Fibroblast of peridontal ligament (primary cell): Measurements from ENCODE around the gene PRND.
"Not testable (repeated sequence)": the region's sequence is repeated elsewhere in the genome, so short reads cannot be mapped to it uniquely, and the experiment has no call there.

ENCODE experiments used
- DNase-seq: peaks from one replicate; pipeline ENCODE4 v3.0.0-alpha.2; 2010; ENCODE audit errors: extremely low read depth

The PRND gene

GRCh38 chr20:4721719-4722118 is at the start of gene PRND:
Gene PRND, plus strand, starts transcription at chr20:4721909. Its CDS starts 2,643 bp downstream, at chr20:4724552.
- DNase-seq = no peak

- no peak for DNase-seq
These were observed 48.8 kb upstream of the PRND start for GRCh38 chr20:4672948-4673347.

GRCh38 chr20:4673371-4674001 is 48.2 kb upstream of the PRND start:
- DNase-seq = no peak

GRCh38 chr20:4674672-4675071 is 47.0 kb upstream of the PRND start:
- DNase-seq = peak; percentile 78

GRCh38 chr20:4677846-4678245 is 43.9 kb upstream of the PRND start:
- no peak for DNase-seq

GRCh38 chr20:4681401-4681800 is 40.3 kb upstream of the PRND start:
- no peak for DNase-seq

GRCh38 chr20:4681991-4682401 is 39.7 kb upstream of the PRND start:
- peak; percentile 78 for DNase-seq

- DNase-seq = no peak
These were observed 39.0 kb upstream of the PRND start for GRCh38 chr20:4682682-4683081.

GRCh38 chr20:4683261-4683660 is 38.4 kb upstream of the PRND start:
- DNase-seq = no peak

GRCh38 chr20:4684837-4685413 is 36.8 kb upstream of the PRND start:
- peak; percentile 44 for DNase-seq

GRCh38 chr20:4685923-4686221 is 35.8 kb upstream of the PRND start:
- DNase-seq = no peak

GRCh38 chr20:4688305-4688704 is 33.4 kb upstream of the PRND start:
- no peak for DNase-seq

GRCh38 chr20:4689220-4689619 is 32.5 kb upstream of the PRND start:
- DNase-seq = peak; percentile 18

- DNase-seq = peak; percentile 18
These were observed 30.0 kb upstream of the PRND start for GRCh38 chr20:4691753-4692152.

- DNase-seq = no peak
These were observed 27.6 kb upstream of the PRND start for GRCh38 chr20:4694076-4694475.

- no peak for DNase-seq
These were observed 24.4 kb upstream of the PRND start for GRCh38 chr20:4697189-4697830.

- no peak for DNase-seq
These were observed 23.9 kb upstream of the PRND start for GRCh38 chr20:4697831-4698221.

GRCh38 chr20:4699216-4699615 is 22.5 kb upstream of the PRND start:
- DNase-seq = no peak

- no peak for DNase-seq
These were observed 21.8 kb upstream of the PRND start for GRCh38 chr20:4699957-4700356.

GRCh38 chr20:4702562-4703280 is 19.0 kb upstream of the PRND start:
- no peak for DNase-seq

GRCh38 chr20:4703281-4703676 is 18.4 kb upstream of the PRND start:
- no peak for DNase-seq

- DNase-seq = not testable (repeated sequence)
These were observed 14.8 kb upstream of the PRND start for GRCh38 chr20:4706941-4707340.

GRCh38 chr20:4708036-4708435 is 13.7 kb upstream of the PRND start:
- DNase-seq = no peak
